Endothelial cell of umbilical vein (primary cell): ENCODE measurements around the gene CTNNA2. TPM values are rescaled to one million over a fixed set of nuclear protein-coding genes. Genes with fewer than 3 reads are reported as not detected.

Source experiments
- BruUV-seq: library from RNA; stranded (reverse); fragments of 400-500 nt; replicated peaks from 2 replicates; lab custom pipeline; 2021; lab: Mats Ljungman, UMichigan
- CTCF ChIA-PET: fragments of 300-600, 350-600 bp; sonication (Branson Sonifier 250); formaldehyde crosslinking; loops from one replicate; lab custom pipeline; 2021; ENCODE audit warnings: antibody characterized with exemption, inconsistent platforms; lab: Charles Lee
- POLR2A ChIA-PET: fragments of 300-600, 350-600 bp; sonication (Branson Sonifier 250); formaldehyde crosslinking; loops from one replicate; lab custom pipeline; 2021; ENCODE audit warnings: antibody characterized with exemption, inconsistent platforms; lab: Charles Lee
- DNase-seq: peaks from one replicate; pipeline ENCODE4 v3.0.0-alpha.2; 2011; ENCODE audit warnings: low read depth, low spot score
- FAIRE-seq: peaks from 2 replicates; lab custom pipeline; 2011; peaks lifted over from hg19 to GRCh38; lab: Jason Lieb, UNC
- H2AFZ ChIP-seq: 2 replicates; pipeline ENCODE4 v1.6.0; 2012; ENCODE audit warnings: low read depth, low read length, control low read depth, inconsistent platforms
- H3K27ac ChIP-seq: 2 replicates; pipeline ENCODE4 v1.5.1; 2011; ENCODE audit warnings: low read depth, mild to moderate bottlenecking, control low read depth, low read length, moderate library complexity; ENCODE audit not compliant: insufficient read depth
- H3K27me3 ChIP-seq, 2 experiments: 2 replicates each; pipeline versions ENCODE4 v1.6.0 to v1.6.1; 2011; ENCODE audit warnings: low read length in 2 of 2, mixed read lengths in 1 of 2; ENCODE audit not compliant: control insufficient read depth in 2 of 2, insufficient read depth in 2 of 2
- H3K36me3 ChIP-seq, 2 experiments: 2 replicates in 1 of 2; 3 replicates in 1 of 2; pipeline ENCODE4 v1.5.1; 2011; ENCODE audit warnings: low read length in 2 of 2, mild to moderate bottlenecking in 1 of 2, moderate library complexity in 1 of 2; ENCODE audit not compliant: control insufficient read depth in 2 of 2, insufficient read depth in 2 of 2; ENCODE audit errors: extremely low read depth in 1 of 2
- H3K4me1 ChIP-seq: 3 replicates; pipeline ENCODE4 v1.5.1; 2011; ENCODE audit warnings: mild to moderate bottlenecking, low read length; ENCODE audit not compliant: control insufficient read depth, insufficient read depth; ENCODE audit errors: extremely low read depth
- H3K4me2 ChIP-seq: 2 replicates; pipeline ENCODE4 v1.6.1; 2011; ENCODE audit warnings: low read length, control low read depth, mixed read lengths; ENCODE audit not compliant: insufficient read depth
- H3K4me3 ChIP-seq, 3 experiments: fragments of 200-600 bp in 1 of 3; sonication (generic), shearing (Covaris generic) in 1 of 3; replicated peaks in 1 of 3; 2 replicates each; pipeline ENCODE4 v1.5.1; 2011 to 2016; ENCODE audit warnings: control low read depth in 3 of 3, low read length in 3 of 3, mild to moderate bottlenecking in 2 of 3, inconsistent platforms in 1 of 3, low read depth in 1 of 3, moderate library complexity in 1 of 3; ENCODE audit not compliant: insufficient read depth in 1 of 3
- H3K79me2 ChIP-seq: 2 replicates; pipeline ENCODE4 v1.6.0; 2012; ENCODE audit warnings: low read length, inconsistent platforms; ENCODE audit not compliant: control insufficient read depth, insufficient read depth
- H3K9ac ChIP-seq: replicated peaks from 2 replicates; pipeline ENCODE3; 2011; ENCODE audit warnings: low read length, control low read depth; ENCODE audit not compliant: insufficient read depth; ENCODE audit errors: extremely low read depth
- H3K9me1 ChIP-seq: replicated peaks from 3 replicates; pipeline ENCODE4 v1.6.0; 2011; ENCODE audit warnings: mild to moderate bottlenecking, low read length; ENCODE audit not compliant: control insufficient read depth, insufficient read depth; ENCODE audit errors: extremely low read depth
- H3K9me3 ChIP-seq: replicated peaks from 2 replicates; pipeline ENCODE4 v1.5.1; 2012; ENCODE audit warnings: low read length, inconsistent platforms; ENCODE audit not compliant: control insufficient read depth, insufficient read depth
- H4K20me1 ChIP-seq: replicated peaks from 2 replicates; pipeline ENCODE3; 2011; ENCODE audit warnings: mild to moderate bottlenecking, low read length; ENCODE audit not compliant: control insufficient read depth, insufficient read depth; ENCODE audit errors: extremely low read depth
- EZH2 ChIP-seq: IDR thresholded peaks from 2 replicates; pipeline ENCODE4 v1.6.1; 2012; ENCODE audit warnings: borderline replicate concordance, low read depth, mild to moderate bottlenecking, moderate library complexity, low read length, inconsistent platforms; ENCODE audit not compliant: severe bottlenecking
- FOS ChIP-seq: IDR thresholded peaks from 2 replicates; pipeline ENCODE4 v1.6.1; 2011; ENCODE audit warnings: mild to moderate bottlenecking, low read length, moderate library complexity, borderline replicate concordance; ENCODE audit not compliant: insufficient read depth
- GATA2 ChIP-seq: IDR thresholded peaks from 2 replicates; pipeline ENCODE4 v1.7.0; 2011; ENCODE audit warnings: low read depth, mild to moderate bottlenecking, moderate library complexity, mixed read lengths, low read length; ENCODE audit not compliant: insufficient read length, insufficient read depth
- JUN ChIP-seq: IDR thresholded peaks from 2 replicates; pipeline ENCODE4 v1.6.1; 2011; ENCODE audit warnings: borderline replicate concordance, low read depth; ENCODE audit not compliant: insufficient read length, insufficient read depth
- MAX ChIP-seq: IDR thresholded peaks from 2 replicates; pipeline ENCODE4 v1.6.1; 2011; ENCODE audit not compliant: insufficient read depth, insufficient read length
- MYC ChIP-seq: IDR thresholded peaks from one replicate; pipeline ENCODE4 v1.6.1; 2011; ENCODE audit warnings: mild to moderate bottlenecking, low read depth, low read length
- POLR2A ChIP-seq: IDR thresholded peaks from 2 replicates; pipeline ENCODE4 v1.6.1; 2012; ENCODE audit warnings: low read depth, mild to moderate bottlenecking, control low read depth, low read length
- POLR2AphosphoS5 ChIP-seq: IDR thresholded peaks from 2 replicates; pipeline ENCODE4 v1.6.1; 2012; ENCODE audit warnings: low read depth, mild to moderate bottlenecking, control low read depth, low read length, moderate library complexity; ENCODE audit not compliant: insufficient read depth
- dilution Hi-C: fragments of 300-500 bp; cut with MboI; formaldehyde crosslinking; loops from one replicate; pipeline ENCODE4 v1.15.0; 2019; ENCODE audit warnings: low sequenced_read_pairs; ENCODE audit not compliant: extremely low pct_ligation_motif_present
- intact Hi-C: fragments of 100-400 bp; cut with micrococcal nuclease; formaldehyde crosslinking; loops from one replicate; pipeline ENCODE4 v1.10.0; 2022
- polyA plus RNA-seq, 4 experiments: library from polyadenylated mRNA; depleted of rRNA in 3 of 4; stranded (reverse) in 3 of 4; unstranded in 1 of 4; fragments of >200 nt; gene quantifications; 2 replicates each; pipeline versions ENCODE4 v1.2.1 to v1.2.3, GENCODE V29; 2011 to 2012; ENCODE audit warnings: missing spikeins in 1 of 4
- total RNA-seq: library from RNA; stranded (reverse); gene quantifications from 2 replicates; pipeline ENCODE4 v1.2.3, GENCODE V29; 2021
- TF ChIP-seq, protein P1 (sequence below), 2 donors: IDR thresholded peaks; 1 replicate in 1 of 2; 2 replicates in 1 of 2; pipeline ENCODE4 v1.5.1; 2011; ENCODE audit warnings: low read length in 2 of 2, mild to moderate bottlenecking in 2 of 2, moderate library complexity in 2 of 2, control low read depth in 1 of 2, inconsistent platforms in 1 of 2, low read depth in 1 of 2; ENCODE audit not compliant: insufficient read depth in 1 of 2; ENCODE audit errors: extremely low read depth in 1 of 2

Gene CTNNA2
- total and polyA plus RNA-seq, 2 donors (not counting 3 experiments of a cell fraction or from before 2014, with no cell fraction given): not detected

DNA sequence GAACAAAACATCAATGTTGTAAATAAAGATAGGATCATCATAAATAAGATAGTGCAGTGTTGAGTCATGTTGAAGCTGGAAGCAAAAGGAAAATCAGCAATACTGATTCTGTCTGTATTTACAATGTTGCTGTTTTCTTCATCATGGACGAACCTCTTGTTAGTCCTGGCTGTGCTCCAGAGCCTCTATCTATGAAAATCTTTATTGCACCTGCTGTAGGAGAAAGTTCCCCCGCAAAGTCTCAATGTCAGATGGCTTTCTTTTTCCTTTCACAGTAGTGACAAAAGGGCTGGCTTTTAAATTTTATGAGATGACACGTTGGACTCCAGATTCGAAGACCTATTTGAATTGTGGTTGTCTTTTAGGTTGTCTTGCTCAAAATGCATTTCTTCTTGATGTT is 890.2 kb downstream of the CTNNA2 start:
- H3K4me1 ChIP-seq: no peaks in the 10 kb centered on the region
- no peak for DNase-seq
- no peak for FAIRE-seq
- no peak overlapping the region for H3K4me2 ChIP-seq
- H4K20me1 ChIP-seq: no peaks in the 10 kb centered on the region
- H3K36me3 ChIP-seq: no peaks in the 10 kb centered on the region
- no peaks in the 10 kb centered on the region for H3K79me2 ChIP-seq
- no peaks in the 10 kb centered on the region for H3K27me3 ChIP-seq
- no peak overlapping the region for H3K27ac ChIP-seq
- ChIA-PET CTCF (no interaction called here), POLR2A (no interaction called here)
- intact Hi-C loops (no loop called here), dilution Hi-C loops (no loop called here)
- TF ChIP-seq POLR2A (no peak), MAX (no peak), MYC (no peak), JUN (no peak), GATA2 (no peak), EZH2 (no peak), POLR2AphosphoS5 (no peak), FOS (no peak)
- TF ChIP-seq, protein P1, sequence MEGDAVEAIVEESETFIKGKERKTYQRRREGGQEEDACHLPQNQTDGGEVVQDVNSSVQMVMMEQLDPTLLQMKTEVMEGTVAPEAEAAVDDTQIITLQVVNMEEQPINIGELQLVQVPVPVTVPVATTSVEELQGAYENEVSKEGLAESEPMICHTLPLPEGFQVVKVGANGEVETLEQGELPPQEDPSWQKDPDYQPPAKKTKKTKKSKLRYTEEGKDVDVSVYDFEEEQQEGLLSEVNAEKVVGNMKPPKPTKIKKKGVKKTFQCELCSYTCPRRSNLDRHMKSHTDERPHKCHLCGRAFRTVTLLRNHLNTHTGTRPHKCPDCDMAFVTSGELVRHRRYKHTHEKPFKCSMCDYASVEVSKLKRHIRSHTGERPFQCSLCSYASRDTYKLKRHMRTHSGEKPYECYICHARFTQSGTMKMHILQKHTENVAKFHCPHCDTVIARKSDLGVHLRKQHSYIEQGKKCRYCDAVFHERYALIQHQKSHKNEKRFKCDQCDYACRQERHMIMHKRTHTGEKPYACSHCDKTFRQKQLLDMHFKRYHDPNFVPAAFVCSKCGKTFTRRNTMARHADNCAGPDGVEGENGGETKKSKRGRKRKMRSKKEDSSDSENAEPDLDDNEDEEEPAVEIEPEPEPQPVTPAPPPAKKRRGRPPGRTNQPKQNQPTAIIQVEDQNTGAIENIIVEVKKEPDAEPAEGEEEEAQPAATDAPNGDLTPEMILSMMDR (IDR thresholded peaks at IDR 0.05; ENCODE audit: extremely low read depth in 1 of 2, insufficient read depth in 1 of 2, low read depth in 1 of 2, low read length in 2 of 2): no peak
- no peak overlapping the region for H3K4me3 ChIP-seq
- no peak overlapping the region for H3K9ac ChIP-seq
- H3K9me3 ChIP-seq: peaks cover 4% of the 10 kb centered on the region
- BruUV-seq: no TSS peak
- H2AFZ ChIP-seq: no peak overlapping the region
- no peaks in the 10 kb centered on the region for H3K9me1 ChIP-seq
